ENCODE results near the gene LIPK.

Gene LIPK

GRCh38 chr10:88782222-88782621 lies 76.2 kb downstream of the LIPK start:
- no peak for DNase-seq (ENCODE audit: low read depth)
- no peak for TF ChIP-seq CTCF (IDR thresholded peaks at IDR 0.05; ENCODE audit: low read length, missing control alignments)
- H3K4me3 ChIP-seq (replicated peaks; ENCODE audit: low read depth, low read length): no peak overlapping the region

- no peak overlapping the region for H3K4me3 ChIP-seq (replicated peaks; ENCODE audit: low read depth, low read length)
- TF ChIP-seq CTCF (IDR thresholded peaks at IDR 0.05; ENCODE audit: low read length, missing control alignments): no peak
- peak; percentile 25 for DNase-seq (ENCODE audit: low read depth)
Observed at GRCh38 chr10:88783724-88784123, 77.7 kb downstream of the LIPK start.

- no peak overlapping the region for H3K4me3 ChIP-seq (replicated peaks; ENCODE audit: low read depth, low read length)
- no peak for TF ChIP-seq CTCF (IDR thresholded peaks at IDR 0.05; ENCODE audit: low read length, missing control alignments)
- no peak for DNase-seq (ENCODE audit: low read depth)
Observed at GRCh38 chr10:88786032-88786770, 80.2 kb downstream of the LIPK start.

- TF ChIP-seq CTCF (IDR thresholded peaks at IDR 0.05; ENCODE audit: low read length, missing control alignments): no peak
- no peak overlapping the region for H3K4me3 ChIP-seq (replicated peaks; ENCODE audit: low read depth, low read length)
- DNase-seq (ENCODE audit: low read depth): no peak
Observed at GRCh38 chr10:88787463-88787862, 81.4 kb downstream of the LIPK start.

GRCh38 chr10:88788924-88789323 lies 82.9 kb downstream of the LIPK start:
- no peak overlapping the region for H3K4me3 ChIP-seq (replicated peaks; ENCODE audit: low read depth, low read length)
- DNase-seq (ENCODE audit: low read depth): no peak
- TF ChIP-seq CTCF (IDR thresholded peaks at IDR 0.05; ENCODE audit: low read length, missing control alignments): no peak

GRCh38 chr10:88791924-88792323 lies 85.9 kb downstream of the LIPK start:
- TF ChIP-seq CTCF (IDR thresholded peaks at IDR 0.05; ENCODE audit: low read length, missing control alignments): peak; percentile 53
- no peak overlapping the region for H3K4me3 ChIP-seq (replicated peaks; ENCODE audit: low read depth, low read length)
- DNase-seq (ENCODE audit: low read depth): peak; percentile 21

- no peak for TF ChIP-seq CTCF (IDR thresholded peaks at IDR 0.05; ENCODE audit: low read length, missing control alignments)
- no peak overlapping the region for H3K4me3 ChIP-seq (replicated peaks; ENCODE audit: low read depth, low read length)
- peak; percentile 79 for DNase-seq (ENCODE audit: low read depth)
Observed at GRCh38 chr10:88792661-88793060, 86.6 kb downstream of the LIPK start.

Measured in fibroblast of pulmonary artery (primary cell).